Osteoblast (primary cell): ENCODE measurements around the gene S100G. TPM values are rescaled to one million over a fixed set of nuclear protein-coding genes. Genes with fewer than 3 reads are reported as not detected.

Source experiments
- DNase-seq: peaks from one replicate; pipeline ENCODE4 v3.0.0; 2011; ENCODE audit warnings: low spot score, mixed read lengths; ENCODE audit not compliant: insufficient read length; ENCODE audit errors: missing footprints
- H2AFZ ChIP-seq: 2 replicates; pipeline ENCODE4 v1.6.0; 2011; ENCODE audit warnings: mild to moderate bottlenecking, low read length
- H3K27ac ChIP-seq: 2 replicates; pipeline ENCODE4 v1.5.1; 2011; ENCODE audit warnings: mild to moderate bottlenecking, low read depth, low read length, moderate library complexity
- H3K27me3 ChIP-seq: 2 replicates; pipeline ENCODE4 v1.6.0; 2012; ENCODE audit warnings: mild to moderate bottlenecking, control low read depth, inconsistent platforms, low read length, moderate library complexity; ENCODE audit not compliant: insufficient read depth
- H3K36me3 ChIP-seq: 2 replicates; pipeline ENCODE4 v1.5.1; 2011; ENCODE audit warnings: mild to moderate bottlenecking, low read length, control low read depth, moderate library complexity; ENCODE audit not compliant: insufficient read depth
- H3K4me1 ChIP-seq: 2 replicates; pipeline ENCODE4 v1.5.1; 2011; ENCODE audit warnings: mild to moderate bottlenecking, low read length, control low read depth, moderate library complexity; ENCODE audit not compliant: insufficient read depth
- H3K4me2 ChIP-seq: 2 replicates; pipeline ENCODE4 v1.6.0; 2011; ENCODE audit warnings: mild to moderate bottlenecking, low read length; ENCODE audit not compliant: insufficient read depth
- H3K4me3 ChIP-seq: fragments of 200-600 bp; sonication (generic); 3 replicates; pipeline ENCODE4 v1.5.1; 2012; ENCODE audit warnings: mild to moderate bottlenecking, low read length, inconsistent platforms; ENCODE audit not compliant: insufficient read depth
- H3K79me2 ChIP-seq: 2 replicates; pipeline ENCODE4 v1.6.0; 2012; ENCODE audit warnings: mild to moderate bottlenecking, low read length, control low read depth, inconsistent platforms; ENCODE audit not compliant: insufficient read depth
- H3K9me3 ChIP-seq: 2 replicates; pipeline ENCODE4 v1.5.1; 2011; ENCODE audit warnings: low read depth, low read length, control low read depth
- H4K20me1 ChIP-seq: 2 replicates; pipeline ENCODE4 v1.6.0; 2012; ENCODE audit warnings: mild to moderate bottlenecking, low read length, control low read depth; ENCODE audit not compliant: insufficient read depth
- CTCF ChIP-seq: IDR thresholded peaks from 2 replicates; pipeline ENCODE4 v1.5.1; 2011; ENCODE audit warnings: mild to moderate bottlenecking, low read depth, low read length, moderate library complexity; ENCODE audit errors: extremely low read depth
- total RNA-seq: library from RNA; depleted of rRNA; stranded (reverse); fragments of >200 nt; gene quantifications from 2 replicates; pipeline ENCODE4 v1.2.3, GENCODE V29; 2012

S100G gene
- total RNA-seq, 1 donor, result not detected

GRCh38 chrX:16687514-16687913 lies 37.6 kb downstream of the S100G start:
- DNase-seq, result no peak
- no peaks in the 10 kb centered on the region for H3K9me3 ChIP-seq
- no peak overlapping the region for H2AFZ ChIP-seq
- H3K4me2 ChIP-seq, result no peak overlapping the region
- no peak for TF ChIP-seq CTCF
- H3K4me1 ChIP-seq, result no peaks in the 10 kb centered on the region
- no peak overlapping the region for H3K4me3 ChIP-seq
- H3K27me3 ChIP-seq, result no peaks in the 10 kb centered on the region
- no peaks in the 10 kb centered on the region for H3K36me3 ChIP-seq
- H3K27ac ChIP-seq, result no peak overlapping the region
- H3K79me2 ChIP-seq, result no peaks in the 10 kb centered on the region
- no peaks in the 10 kb centered on the region for H4K20me1 ChIP-seq

GRCh38 chrX:16695079-16695676 lies 45.2 kb downstream of the S100G start:
- DNase-seq, result peak; percentile 63
- no peak overlapping the region for H3K4me3 ChIP-seq

GRCh38 chrX:16696956-16697355 lies 47.0 kb downstream of the S100G start:
- DNase-seq, result no peak
- Histone ChIP-seq H3K9me3 (no peaks in the 10 kb centered on the region), H4K20me1 (no peaks in the 10 kb centered on the region), H3K4me2 (no peak overlapping the region), H3K27me3 (no peaks in the 10 kb centered on the region), H3K4me1 (no peaks in the 10 kb centered on the region), H3K36me3 (peaks cover 5% of the 10 kb centered on the region), H2AFZ (no peak overlapping the region), H3K79me2 (no peaks in the 10 kb centered on the region), H3K4me3 (no peak overlapping the region), H3K27ac (no peak overlapping the region)
- TF ChIP-seq CTCF, result no peak

More at GRCh38 chrX:16695079-16695676, 45.2 kb downstream of the S100G start:
- Histone ChIP-seq H3K9me3 (no peaks in the 10 kb centered on the region), H3K79me2 (no peaks in the 10 kb centered on the region), H4K20me1 (no peaks in the 10 kb centered on the region), H3K27me3 (no peaks in the 10 kb centered on the region), H3K27ac (no peak overlapping the region), H3K4me1 (no peaks in the 10 kb centered on the region), H3K4me2 (no peak overlapping the region), H3K36me3 (peaks cover 5% of the 10 kb centered on the region), H2AFZ (no peak overlapping the region)
- TF ChIP-seq CTCF, result peak; percentile 92

GRCh38 chrX:16699389-16699788 lies 49.4 kb downstream of the S100G start:
- TF ChIP-seq CTCF, result no peak
- no peak overlapping the region for H2AFZ ChIP-seq
- no peaks in the 10 kb centered on the region for H3K4me1 ChIP-seq
- H4K20me1 ChIP-seq, result no peaks in the 10 kb centered on the region
- H3K27me3 ChIP-seq, result no peaks in the 10 kb centered on the region
- no peaks in the 10 kb centered on the region for H3K36me3 ChIP-seq
- no peaks in the 10 kb centered on the region for H3K79me2 ChIP-seq
- DNase-seq, result no peak
- H3K27ac ChIP-seq, result no peak overlapping the region
- H3K4me3 ChIP-seq, result no peak overlapping the region
- H3K9me3 ChIP-seq, result no peaks in the 10 kb centered on the region
- no peak overlapping the region for H3K4me2 ChIP-seq
